ENCODE results near the gene UHRF1.
"Not testable (repeated sequence)": the region's sequence is repeated elsewhere in the genome, so short reads cannot be mapped to it uniquely, and the experiment has no call there.

The UHRF1 gene

GRCh38 chr19:4870025-4870700, 39.1 kb upstream of the UHRF1 start:
- no peak overlapping the region for H3K4me3 ChIP-seq (ENCODE audit: low read depth, low read length)
- no peak for TF ChIP-seq CTCF (IDR thresholded peaks at IDR 0.05; ENCODE audit: low read depth, low read length, missing control alignments)
- no peak for DNase-seq (ENCODE audit: low read depth)

- no peak for TF ChIP-seq CTCF (IDR thresholded peaks at IDR 0.05; ENCODE audit: low read depth, low read length, missing control alignments)
- no peak overlapping the region for H3K4me3 ChIP-seq (ENCODE audit: low read depth, low read length)
- DNase-seq (ENCODE audit: low read depth), result no peak
Observed at GRCh38 chr19:4871711-4872110, 37.6 kb upstream of the UHRF1 start.

- no peak for TF ChIP-seq CTCF (IDR thresholded peaks at IDR 0.05; ENCODE audit: low read depth, low read length, missing control alignments)
- no peak for DNase-seq (ENCODE audit: low read depth)
- H3K4me3 ChIP-seq (ENCODE audit: low read depth, low read length), result no peak overlapping the region
Observed at GRCh38 chr19:4873930-4874329, 35.4 kb upstream of the UHRF1 start.

- no peak overlapping the region for H3K4me3 ChIP-seq (ENCODE audit: low read depth, low read length)
- no peak for DNase-seq (ENCODE audit: low read depth)
Observed at GRCh38 chr19:4877753-4878490, 31.4 kb upstream of the UHRF1 start.

GRCh38 chr19:4878491-4878968, 30.8 kb upstream of the UHRF1 start:
- DNase-seq (ENCODE audit: low read depth), result no peak
- TF ChIP-seq CTCF (IDR thresholded peaks at IDR 0.05; ENCODE audit: low read depth, low read length, missing control alignments), result no peak
- no peak overlapping the region for H3K4me3 ChIP-seq (ENCODE audit: low read depth, low read length)

More at GRCh38 chr19:4877753-4878490, 31.4 kb upstream of the UHRF1 start:
- no peak for TF ChIP-seq CTCF (IDR thresholded peaks at IDR 0.05; ENCODE audit: low read depth, low read length, missing control alignments)

GRCh38 chr19:4879041-4879440, 30.3 kb upstream of the UHRF1 start:
- DNase-seq (ENCODE audit: low read depth), result no peak
- TF ChIP-seq CTCF (IDR thresholded peaks at IDR 0.05; ENCODE audit: low read depth, low read length, missing control alignments), result no peak
- no peak overlapping the region for H3K4me3 ChIP-seq (ENCODE audit: low read depth, low read length)

GRCh38 chr19:4882874-4883273, 26.4 kb upstream of the UHRF1 start:
- H3K4me3 ChIP-seq (ENCODE audit: low read depth, low read length); DNase-seq (ENCODE audit: low read depth): not testable (repeated sequence)

- not testable (repeated sequence) for H3K4me3 ChIP-seq (ENCODE audit: low read depth, low read length); DNase-seq (ENCODE audit: low read depth)
Observed at GRCh38 chr19:4884993-4885392, 24.3 kb upstream of the UHRF1 start.

GRCh38 chr19:4887803-4888202, 21.5 kb upstream of the UHRF1 start:
- not testable (repeated sequence) for DNase-seq (ENCODE audit: low read depth); H3K4me3 ChIP-seq (ENCODE audit: low read depth, low read length)
